ENCODE results near the gene HSH2D.

HSH2D gene

DNA sequence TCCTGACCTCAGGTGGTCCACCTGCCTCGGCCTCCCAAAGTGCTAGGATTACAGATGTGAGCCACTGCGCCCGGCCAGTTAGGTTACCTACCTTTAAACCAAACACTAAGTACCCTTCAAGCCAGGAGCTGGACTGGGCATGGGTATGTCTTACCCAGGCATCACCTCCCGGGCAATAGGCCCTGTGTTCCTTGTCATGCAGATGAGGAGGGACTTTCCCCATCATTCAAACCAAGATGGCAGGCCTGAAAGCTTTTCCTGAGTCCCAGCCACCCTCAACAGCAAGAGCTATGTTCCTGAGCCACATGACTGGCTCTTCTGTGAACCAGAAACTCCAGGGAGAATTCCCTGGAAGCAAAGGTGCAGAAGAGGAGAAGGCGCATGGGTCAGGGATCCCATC lies 22.3 kb upstream of the HSH2D start:
- FAIRE-seq = no peak

DNA sequence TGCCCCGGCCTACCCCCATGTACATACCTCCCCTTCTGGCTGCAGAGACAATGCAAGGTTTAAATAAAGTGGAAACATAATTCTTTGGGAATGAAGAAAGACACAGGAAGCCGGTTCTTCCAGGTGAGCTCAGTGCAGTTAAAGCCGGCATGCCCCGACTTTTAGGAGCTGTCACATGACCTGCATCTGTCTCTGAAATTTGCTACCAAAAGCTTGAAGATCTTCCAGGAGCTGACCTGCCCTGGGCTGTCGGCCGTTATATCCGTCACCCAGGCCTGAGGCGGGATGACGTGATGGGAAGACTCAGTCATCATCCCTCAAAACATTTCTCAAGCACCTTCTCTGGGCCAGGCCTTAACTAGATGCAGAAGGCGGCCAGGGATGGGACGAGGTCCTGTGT lies 21.5 kb upstream of the HSH2D start:
- FAIRE-seq = no peak

- no peak for FAIRE-seq
Measured at GRCh38 chr19:16124953-16125352, 18.5 kb upstream of the HSH2D start.

GRCh38 chr19:16125737-16126495 lies 17.6 kb upstream of the HSH2D start:
- FAIRE-seq = no peak

DNA sequence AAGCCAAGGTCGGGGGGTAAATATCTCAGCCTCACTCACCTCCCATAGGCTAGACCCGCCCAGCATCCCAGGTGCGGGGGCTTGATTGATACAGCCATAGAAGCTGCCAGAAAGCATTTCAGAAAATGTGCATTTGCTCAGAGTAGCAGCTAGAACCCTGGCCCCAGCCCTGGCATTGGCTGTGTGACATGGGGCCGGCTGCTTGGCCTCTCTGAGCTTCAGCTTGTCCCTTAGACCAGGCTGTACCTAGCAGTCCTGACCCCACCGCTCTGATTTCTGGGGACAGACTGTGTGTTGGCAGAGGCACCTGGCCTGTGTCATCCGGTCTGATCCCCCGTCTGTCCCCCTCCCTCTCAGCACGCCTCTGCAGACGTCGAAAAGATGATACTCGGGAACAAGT lies 16.4 kb upstream of the HSH2D start:
- FAIRE-seq = no peak

- no peak for FAIRE-seq
Measured at GRCh38 chr19:16127776-16128371, 15.6 kb upstream of the HSH2D start.

DNA sequence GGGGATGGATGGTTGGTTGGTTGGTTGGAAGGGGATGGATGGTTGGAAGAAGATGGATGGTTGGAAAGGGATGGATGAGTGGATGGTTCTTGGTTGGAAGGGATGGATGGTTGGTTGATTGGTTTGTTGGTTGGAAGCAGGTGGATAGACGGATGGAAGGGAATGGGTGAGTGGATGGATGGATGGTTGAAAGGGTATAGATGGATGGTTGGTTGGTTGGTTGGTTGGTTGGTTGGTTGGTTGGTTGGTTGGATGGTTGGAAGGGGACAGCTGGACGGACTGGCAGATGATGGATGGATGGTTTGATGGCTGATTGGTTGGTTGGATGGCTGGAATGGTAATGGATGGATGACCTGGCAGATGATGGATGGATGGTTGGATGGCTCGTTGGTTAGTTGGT lies 11.8 kb upstream of the HSH2D start:
- FAIRE-seq = no peak

GRCh38 chr19:16133818-16134217 lies 9.7 kb upstream of the HSH2D start:
- FAIRE-seq = no peak

GRCh38 chr19:16134510-16134909 lies 9.0 kb upstream of the HSH2D start:
- no peak for FAIRE-seq

GRCh38 chr19:16135430-16136127 lies 7.9 kb upstream of the HSH2D start:
- no peak for FAIRE-seq

GRCh38 chr19:16136185-16136999 lies 7.1 kb upstream of the HSH2D start:
- no peak for FAIRE-seq

DNA sequence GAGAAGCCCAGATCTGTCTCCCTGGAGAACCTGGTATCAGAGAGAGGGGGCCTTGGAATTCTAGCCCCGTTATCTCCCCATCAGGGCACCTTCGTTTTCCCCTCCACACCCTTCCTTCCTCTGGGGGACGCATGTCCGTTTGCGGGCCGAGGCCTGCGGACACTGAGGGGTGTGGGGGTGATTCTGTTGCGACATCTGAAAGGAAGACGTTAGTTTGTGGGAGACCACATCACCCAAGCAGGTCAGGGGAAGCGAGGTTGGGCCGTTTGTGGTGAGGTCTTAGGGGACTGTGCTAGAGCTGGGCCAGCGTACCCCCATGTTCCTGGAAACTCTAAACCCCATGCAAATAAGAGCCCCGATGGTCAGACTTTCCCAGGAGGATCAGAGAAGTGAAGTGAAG lies 3.7 kb upstream of the HSH2D start:
- no peak for FAIRE-seq

DNA sequence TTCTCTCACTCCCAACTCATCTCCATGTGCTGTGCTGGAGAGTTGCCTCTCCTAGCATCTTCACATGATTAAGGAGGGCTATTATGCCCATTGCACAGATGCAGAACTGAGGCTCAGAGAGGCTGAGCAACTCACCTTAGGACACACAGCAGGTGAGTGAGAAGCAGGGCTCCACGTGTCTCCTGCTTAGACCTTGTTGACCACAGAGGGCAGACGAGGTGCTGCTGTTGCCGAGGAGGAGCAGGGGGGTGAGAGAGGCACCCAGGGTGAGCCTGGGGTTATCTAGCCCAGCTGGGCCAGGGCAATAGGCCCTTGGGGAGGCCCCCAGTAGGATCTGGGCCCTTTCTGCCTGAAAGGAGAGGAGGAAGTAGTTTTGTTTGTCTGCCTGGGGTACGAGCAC lies 2.4 kb upstream of the HSH2D start:
- no peak for FAIRE-seq

GRCh38 chr19:16142032-16142580 lies 1.4 kb upstream of the HSH2D start:
- FAIRE-seq = no peak

GRCh38 chr19:16144216-16144581 lies 714 bp downstream of the HSH2D start:
- no peak for FAIRE-seq

GRCh38 chr19:16146112-16146511 lies 2.6 kb downstream of the HSH2D start:
- no peak for FAIRE-seq

- FAIRE-seq = no peak
Measured at GRCh38 chr19:16148443-16149229, 5.2 kb downstream of the HSH2D start.

DNA sequence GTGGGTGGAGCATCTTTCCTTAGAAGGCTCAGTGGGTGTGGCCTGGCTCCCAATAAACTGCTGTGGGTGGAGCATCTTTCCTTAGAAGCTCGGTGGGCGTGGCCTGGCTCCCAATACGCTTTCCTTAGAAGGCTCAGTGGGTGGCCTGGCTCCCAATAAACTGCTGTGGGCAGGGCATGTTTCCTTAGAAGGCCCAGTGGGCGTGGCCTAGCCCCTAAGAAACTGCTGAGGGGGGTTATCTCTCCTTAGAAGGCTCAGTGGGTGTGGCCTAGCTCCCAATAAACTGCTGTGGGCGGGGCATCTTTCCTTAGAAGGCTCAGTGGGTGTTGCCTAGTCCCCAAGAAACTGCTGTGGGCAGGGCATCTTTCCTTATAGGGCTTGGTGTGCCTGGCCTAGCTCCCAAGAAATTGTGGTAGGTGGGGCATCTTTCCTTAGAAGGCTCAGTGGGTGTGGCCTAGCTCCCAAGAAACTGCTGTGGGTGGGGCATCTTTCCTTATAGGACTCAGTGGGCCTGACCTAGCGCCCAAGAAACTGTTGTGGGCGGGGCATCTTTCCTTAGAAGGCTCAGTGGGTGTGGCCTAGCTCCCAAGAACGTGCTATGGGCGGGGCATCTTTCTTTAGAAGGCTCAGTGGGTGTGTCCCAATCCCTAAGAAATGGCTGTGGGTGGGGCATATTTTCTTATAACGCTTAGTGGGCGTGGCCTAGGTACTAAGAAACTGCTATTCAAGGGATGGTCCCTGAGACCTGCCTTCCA lies 10.3 kb downstream of the HSH2D start:
- FAIRE-seq = no peak

DNA sequence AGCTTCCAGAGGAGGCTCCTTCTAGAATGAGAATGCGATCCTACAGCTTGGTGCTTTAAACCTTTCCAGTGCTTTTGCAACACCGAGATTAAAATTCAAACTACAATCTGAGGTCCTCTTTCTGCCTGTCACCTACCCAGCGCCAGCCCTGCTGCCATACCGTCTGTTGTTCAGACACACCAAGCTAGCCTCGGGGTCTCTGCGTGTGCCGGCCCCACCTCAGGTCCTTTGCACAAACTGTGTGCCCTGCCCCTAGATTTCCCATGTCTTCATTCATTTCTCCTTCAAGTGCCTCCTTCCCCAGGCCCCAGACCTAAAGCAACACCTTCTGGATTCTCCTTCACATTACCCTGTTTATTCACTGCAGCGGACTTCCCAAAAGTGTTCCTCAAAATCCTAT lies 11.1 kb downstream of the HSH2D start:
- FAIRE-seq = no peak

GRCh38 chr19:16155128-16155527 lies 11.6 kb downstream of the HSH2D start:
- FAIRE-seq = no peak

DNA sequence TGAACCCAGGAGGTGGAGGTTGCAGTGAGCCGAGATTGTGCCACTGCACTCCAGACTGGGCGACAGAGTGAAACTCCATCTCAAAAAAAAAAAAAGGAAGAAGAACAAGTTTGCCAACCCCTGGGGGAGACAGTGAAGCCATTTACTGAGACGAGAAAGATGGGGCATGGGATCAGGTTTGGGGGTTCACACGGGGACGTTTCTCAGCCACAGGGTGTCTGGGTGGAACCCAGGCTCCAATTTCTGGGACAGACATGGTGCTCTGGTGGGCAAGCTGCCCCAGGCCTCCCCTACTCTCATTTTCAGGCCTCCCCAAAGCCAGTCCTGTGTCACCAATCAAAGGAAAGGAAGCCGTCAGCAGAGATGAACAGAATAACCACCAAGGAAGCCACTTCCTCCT lies 13.4 kb downstream of the HSH2D start:
- no peak for FAIRE-seq

DNA sequence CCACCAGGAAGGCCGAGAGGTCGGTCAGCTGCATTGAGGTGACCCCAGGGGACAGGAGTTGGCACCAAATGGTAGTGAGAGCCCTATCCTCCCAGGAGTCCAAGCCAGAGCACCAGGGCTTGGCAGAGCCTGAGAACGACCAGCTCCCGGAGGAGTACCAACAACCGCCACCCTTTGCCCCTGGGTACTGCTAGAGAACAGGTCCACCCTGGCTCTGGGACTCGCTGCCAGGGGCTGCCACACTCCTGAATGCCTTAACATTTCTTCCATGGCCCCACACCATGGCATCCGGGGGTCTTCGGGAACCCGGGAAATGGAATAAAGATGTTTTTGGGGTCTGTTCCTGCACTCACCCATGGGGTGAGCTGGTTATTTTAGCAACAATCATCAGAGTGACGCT lies 14.1 kb downstream of the HSH2D start:
- FAIRE-seq = no peak

Data from islet of Langerhans (tissue), 1 donor.